Neural cell (in vitro differentiated cells): Measurements from ENCODE around the gene NDUFA5. TPM values are rescaled to one million over a fixed set of nuclear protein-coding genes. Genes with fewer than 3 reads are reported as not detected.

Experiments used
- H2AFZ ChIP-seq: fragments of 200-600, 300-800 bp; sonication (generic), shearing (Covaris generic); 2 replicates; pipeline ENCODE4 v1.6.0; 2014; ENCODE audit warnings: low read depth, mild to moderate bottlenecking, antibody characterized with exemption, low read length, moderate library complexity
- H3F3A ChIP-seq: fragments of 200-600 bp; shearing (Covaris generic); 2 replicates; pipeline ENCODE4 v1.6.1; 2016; ENCODE audit warnings: mild to moderate bottlenecking, moderate library complexity, mixed read lengths, antibody characterized with exemption, low read length; ENCODE audit not compliant: insufficient read depth, poor library complexity, severe bottlenecking
- H3K27ac ChIP-seq: fragments of 200-600, 300-800 bp; sonication (generic), shearing (Covaris generic); 2 replicates; pipeline ENCODE4 v1.5.1; 2014; ENCODE audit warnings: mild to moderate bottlenecking, low read length, moderate library complexity
- H3K27me3 ChIP-seq: fragments of 300-800, 200-600 bp; sonication (generic), shearing (Covaris generic); 2 replicates; pipeline ENCODE4 v1.6.0; 2014; ENCODE audit warnings: mild to moderate bottlenecking, low read depth, low read length, moderate library complexity; ENCODE audit not compliant: insufficient read depth
- H3K36me3 ChIP-seq: fragments of 300-800, 200-600 bp; sonication (generic), shearing (Covaris generic); 2 replicates; pipeline ENCODE4 v1.5.1; 2014; ENCODE audit warnings: mild to moderate bottlenecking, antibody characterized with exemption, low read length, moderate library complexity; ENCODE audit not compliant: insufficient read depth
- H3K4me2 ChIP-seq: fragments of 300-800, 200-600 bp; sonication (generic), shearing (Covaris generic); 2 replicates; pipeline ENCODE4 v1.6.0; 2014; ENCODE audit warnings: mild to moderate bottlenecking, low read length
- H3K4me3 ChIP-seq: fragments of 300-800, 200-600 bp; sonication (generic), shearing (Covaris generic); 2 replicates; pipeline ENCODE4 v1.5.1; 2014; ENCODE audit warnings: mild to moderate bottlenecking, low read length, moderate library complexity
- H3K79me2 ChIP-seq: fragments of 200-600 bp; shearing (Covaris generic); replicated peaks from 2 replicates; pipeline ENCODE4 v1.6.0; 2014; ENCODE audit warnings: mild to moderate bottlenecking, low read length, moderate library complexity; ENCODE audit not compliant: insufficient read depth
- H3K9ac ChIP-seq: fragments of 300-800, 200-600 bp; sonication (generic), shearing (Covaris generic); 2 replicates; pipeline ENCODE4 v1.6.1; 2016; ENCODE audit warnings: mild to moderate bottlenecking, low read length, mixed read lengths
- H3K9me2 ChIP-seq: fragments of 200-600 bp; shearing (Covaris generic); 2 replicates; pipeline ENCODE4 v1.6.1; 2016; ENCODE audit warnings: mild to moderate bottlenecking, low read length, mixed read lengths; ENCODE audit not compliant: insufficient read depth
- H3K9me3 ChIP-seq: fragments of 200-600, 300-800 bp; sonication (generic), shearing (Covaris generic); 2 replicates; pipeline ENCODE4 v1.6.1; 2016; ENCODE audit warnings: mild to moderate bottlenecking, mixed run types, low read length, moderate library complexity, mixed read lengths
- H4K20me1 ChIP-seq: fragments of 200-600 bp; shearing (Covaris generic); 2 replicates; pipeline ENCODE4 v1.6.1; 2016; ENCODE audit warnings: mild to moderate bottlenecking, mixed run types; ENCODE audit not compliant: insufficient read depth
- EP300 ChIP-seq: fragments of 450-650 bp; conservative IDR thresholded peaks from 2 replicates; pipeline ENCODE4 v1.6.1; 2014; ENCODE audit warnings: antibody characterized with exemption, mild to moderate bottlenecking, moderate library complexity; ENCODE audit not compliant: poor library complexity, severe bottlenecking
- EZH2 ChIP-seq: fragments of 200-600, 300-800 bp; shearing (Covaris generic), sonication (generic); IDR thresholded peaks from 2 replicates; pipeline ENCODE4 v1.6.1; 2014; ENCODE audit warnings: antibody characterized with exemption, low read length, borderline replicate concordance, mild to moderate bottlenecking; ENCODE audit not compliant: insufficient read depth, poor library complexity, severe bottlenecking
- MXI1 ChIP-seq: fragments of 450-650 bp; conservative IDR thresholded peaks from 2 replicates; pipeline ENCODE4 v1.6.1; 2014; ENCODE audit warnings: antibody characterized with exemption, mild to moderate bottlenecking; ENCODE audit not compliant: poor library complexity, severe bottlenecking
- POLR2AphosphoS5 ChIP-seq: IDR thresholded peaks from 2 replicates; pipeline ENCODE4 v1.6.1; 2012
- RAD21 ChIP-seq: fragments of 450-650 bp; conservative IDR thresholded peaks from 2 replicates; pipeline ENCODE4 v1.6.1; 2014; ENCODE audit warnings: antibody characterized with exemption, mild to moderate bottlenecking, moderate library complexity
- SMC3 ChIP-seq: fragments of 450-650 bp; conservative IDR thresholded peaks from 2 replicates; pipeline ENCODE4 v1.6.1; 2014; ENCODE audit warnings: antibody characterized with exemption, mild to moderate bottlenecking, moderate library complexity; ENCODE audit not compliant: poor library complexity
- TAF1 ChIP-seq: IDR thresholded peaks from 2 replicates; pipeline ENCODE4 v1.6.1; 2012; ENCODE audit warnings: low read depth
- polyA plus RNA-seq: library from polyadenylated mRNA; depleted of rRNA; stranded (reverse); fragments of >200 nt; gene quantifications from 2 replicates; pipeline ENCODE4 v1.2.3, GENCODE V29; 2014
- TF ChIP-seq, protein P1 (sequence below): fragments of 450-650 bp; IDR thresholded peaks from 2 replicates; pipeline ENCODE4 v1.5.1; 2014; ENCODE audit warnings: antibody characterized with exemption, mild to moderate bottlenecking, moderate library complexity; ENCODE audit not compliant: poor library complexity, severe bottlenecking
- TF ChIP-seq, protein P2 (sequence below): IDR thresholded peaks from 2 replicates; pipeline ENCODE4 v1.6.1; 2012; ENCODE audit warnings: borderline replicate concordance

NDUFA5 gene
- polyA plus RNA-seq, 1 donor from 2014 or later = 406 TPM

DNA sequence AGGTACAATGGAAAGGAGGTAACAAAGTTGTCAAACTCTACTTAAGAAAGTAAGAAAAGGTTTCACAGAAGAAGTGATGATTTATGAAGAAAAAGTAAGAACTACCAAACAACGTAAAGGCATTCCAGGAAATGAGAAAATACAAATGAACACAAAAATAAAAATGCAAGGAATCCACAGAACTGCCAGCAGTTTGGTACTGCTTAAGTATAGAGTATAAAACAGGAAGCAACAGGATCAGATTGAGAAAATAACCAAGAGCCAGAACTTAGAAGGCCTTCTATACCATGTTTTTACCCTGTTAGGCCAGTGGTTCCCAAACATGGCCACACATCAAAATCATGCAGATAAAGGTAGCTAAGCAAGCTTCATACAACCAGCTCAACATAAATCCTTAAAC, 9.2 kb downstream of the NDUFA5 start:
- no peaks in the 10 kb centered on the region for H3K9me3 ChIP-seq
- peaks cover 8% of the 10 kb centered on the region for H3K36me3 ChIP-seq
- no peaks in the 10 kb centered on the region for H3F3A ChIP-seq
- no peaks in the 10 kb centered on the region for H3K27me3 ChIP-seq
- no peak overlapping the region for H3K4me2 ChIP-seq
- H2AFZ ChIP-seq = no peak overlapping the region
- no peaks in the 10 kb centered on the region for H3K9me2 ChIP-seq
- no peak overlapping the region for H3K9ac ChIP-seq
- no peak overlapping the region for H3K27ac ChIP-seq
- peaks cover 22% of the 10 kb centered on the region for H3K79me2 ChIP-seq
- no peak overlapping the region for H3K4me3 ChIP-seq
- no peak for TF ChIP-seq SMC3
- TF ChIP-seq, protein P1, sequence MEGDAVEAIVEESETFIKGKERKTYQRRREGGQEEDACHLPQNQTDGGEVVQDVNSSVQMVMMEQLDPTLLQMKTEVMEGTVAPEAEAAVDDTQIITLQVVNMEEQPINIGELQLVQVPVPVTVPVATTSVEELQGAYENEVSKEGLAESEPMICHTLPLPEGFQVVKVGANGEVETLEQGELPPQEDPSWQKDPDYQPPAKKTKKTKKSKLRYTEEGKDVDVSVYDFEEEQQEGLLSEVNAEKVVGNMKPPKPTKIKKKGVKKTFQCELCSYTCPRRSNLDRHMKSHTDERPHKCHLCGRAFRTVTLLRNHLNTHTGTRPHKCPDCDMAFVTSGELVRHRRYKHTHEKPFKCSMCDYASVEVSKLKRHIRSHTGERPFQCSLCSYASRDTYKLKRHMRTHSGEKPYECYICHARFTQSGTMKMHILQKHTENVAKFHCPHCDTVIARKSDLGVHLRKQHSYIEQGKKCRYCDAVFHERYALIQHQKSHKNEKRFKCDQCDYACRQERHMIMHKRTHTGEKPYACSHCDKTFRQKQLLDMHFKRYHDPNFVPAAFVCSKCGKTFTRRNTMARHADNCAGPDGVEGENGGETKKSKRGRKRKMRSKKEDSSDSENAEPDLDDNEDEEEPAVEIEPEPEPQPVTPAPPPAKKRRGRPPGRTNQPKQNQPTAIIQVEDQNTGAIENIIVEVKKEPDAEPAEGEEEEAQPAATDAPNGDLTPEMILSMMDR = no peak
- no peak for TF ChIP-seq POLR2AphosphoS5
- TF ChIP-seq, protein P2, sequence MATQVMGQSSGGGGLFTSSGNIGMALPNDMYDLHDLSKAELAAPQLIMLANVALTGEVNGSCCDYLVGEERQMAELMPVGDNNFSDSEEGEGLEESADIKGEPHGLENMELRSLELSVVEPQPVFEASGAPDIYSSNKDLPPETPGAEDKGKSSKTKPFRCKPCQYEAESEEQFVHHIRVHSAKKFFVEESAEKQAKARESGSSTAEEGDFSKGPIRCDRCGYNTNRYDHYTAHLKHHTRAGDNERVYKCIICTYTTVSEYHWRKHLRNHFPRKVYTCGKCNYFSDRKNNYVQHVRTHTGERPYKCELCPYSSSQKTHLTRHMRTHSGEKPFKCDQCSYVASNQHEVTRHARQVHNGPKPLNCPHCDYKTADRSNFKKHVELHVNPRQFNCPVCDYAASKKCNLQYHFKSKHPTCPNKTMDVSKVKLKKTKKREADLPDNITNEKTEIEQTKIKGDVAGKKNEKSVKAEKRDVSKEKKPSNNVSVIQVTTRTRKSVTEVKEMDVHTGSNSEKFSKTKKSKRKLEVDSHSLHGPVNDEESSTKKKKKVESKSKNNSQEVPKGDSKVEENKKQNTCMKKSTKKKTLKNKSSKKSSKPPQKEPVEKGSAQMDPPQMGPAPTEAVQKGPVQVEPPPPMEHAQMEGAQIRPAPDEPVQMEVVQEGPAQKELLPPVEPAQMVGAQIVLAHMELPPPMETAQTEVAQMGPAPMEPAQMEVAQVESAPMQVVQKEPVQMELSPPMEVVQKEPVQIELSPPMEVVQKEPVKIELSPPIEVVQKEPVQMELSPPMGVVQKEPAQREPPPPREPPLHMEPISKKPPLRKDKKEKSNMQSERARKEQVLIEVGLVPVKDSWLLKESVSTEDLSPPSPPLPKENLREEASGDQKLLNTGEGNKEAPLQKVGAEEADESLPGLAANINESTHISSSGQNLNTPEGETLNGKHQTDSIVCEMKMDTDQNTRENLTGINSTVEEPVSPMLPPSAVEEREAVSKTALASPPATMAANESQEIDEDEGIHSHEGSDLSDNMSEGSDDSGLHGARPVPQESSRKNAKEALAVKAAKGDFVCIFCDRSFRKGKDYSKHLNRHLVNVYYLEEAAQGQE = no peak
- no peak for TF ChIP-seq EP300
- TF ChIP-seq TAF1 = no peak
- no peak for TF ChIP-seq EZH2
- no peak for TF ChIP-seq RAD21
- TF ChIP-seq MXI1 = no peak
- no peaks in the 10 kb centered on the region for H4K20me1 ChIP-seq

DNA sequence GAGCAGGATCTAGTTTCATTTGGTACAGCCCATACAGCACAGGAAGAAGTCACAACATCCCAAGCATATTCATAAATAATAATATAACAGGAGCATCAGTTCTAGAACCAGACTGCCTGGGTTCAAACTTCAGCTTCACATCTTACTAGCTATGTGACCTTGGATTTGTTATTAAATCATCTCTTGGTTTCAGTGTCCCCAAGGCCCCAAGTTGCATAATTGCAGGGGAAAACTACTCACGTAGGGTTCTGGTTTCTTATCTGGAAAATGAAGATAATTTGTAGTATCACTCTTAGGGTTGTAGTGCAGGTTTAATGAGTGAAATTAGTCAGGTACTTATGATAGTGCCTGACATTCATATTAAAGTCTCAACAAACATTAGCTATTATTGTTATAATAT, 17.7 kb downstream of the NDUFA5 start:
- Histone ChIP-seq H3K36me3 (peaks cover 3% of the 10 kb centered on the region), H3K27me3 (no peaks in the 10 kb centered on the region), H3K4me2 (no peak overlapping the region), H3K9ac (no peak overlapping the region), H3K4me3 (no peak overlapping the region), H3K27ac (no peak overlapping the region), H3K9me3 (no peaks in the 10 kb centered on the region), H3K79me2 (peaks cover 5% of the 10 kb centered on the region), H4K20me1 (no peaks in the 10 kb centered on the region), H2AFZ (no peak overlapping the region), H3K9me2 (no peaks in the 10 kb centered on the region), H3F3A (no peaks in the 10 kb centered on the region)
- TF ChIP-seq MXI1 (no peak), POLR2AphosphoS5 (no peak), EZH2 (no peak), EP300 (no peak), RAD21 (no peak), SMC3 (no peak), TAF1 (no peak)
- TF ChIP-seq, protein P1 = no peak
- TF ChIP-seq, protein P2 = no peak
